Measurements from ENCODE around the gene TK2.

- TF ChIP-seq CTCF (IDR thresholded peaks at IDR 0.05; ENCODE audit: low read length), result no peak
- TF ChIP-seq EZH2phosphoT487 (IDR thresholded peaks at IDR 0.05; ENCODE audit: low read length), result no peak
These were observed 31.5 kb upstream of the TK2 start for GRCh38 chr16:66581246-66581952.

Measured in MM.1S (cell line).